OCI-LY7 (cell line): ENCODE data around the gene RASAL2. TPM values are rescaled to one million over a fixed set of nuclear protein-coding genes. Genes with fewer than 3 reads are reported as not detected.

ENCODE experiments used
- BruUV-seq: library from RNA; stranded (reverse); fragments of 400-500 nt; replicated peaks from 2 replicates; lab custom pipeline; 2021; lab: Mats Ljungman, UMichigan
- CTCF ChIA-PET: fragments of 300-600 bp; sonication (Branson Sonifier 250); formaldehyde crosslinking; loops from one replicate; lab custom pipeline; 2022; ENCODE audit warnings: antibody characterized with exemption; ENCODE audit not compliant: unreplicated experiment; lab: Charles Lee
- POLR2A ChIA-PET: fragments of 300-600 bp; sonication (Branson Sonifier 250); formaldehyde crosslinking; loops from one replicate; lab custom pipeline; 2022; ENCODE audit warnings: antibody characterized with exemption; lab: Charles Lee
- DNase-seq: peaks from one replicate; pipeline ENCODE4 v3.0.0-alpha.2; 2015; ENCODE audit warnings: low spot score
- H2AFZ ChIP-seq: fragments of 200-600 bp; sonication (generic), shearing (Covaris generic); 2 replicates; pipeline ENCODE4 v1.6.1; 2014; ENCODE audit warnings: mild to moderate bottlenecking, antibody characterized with exemption, low read length, moderate library complexity
- H3K27ac ChIP-seq: fragments of 200-600 bp; sonication (generic); 2 replicates; pipeline ENCODE4 v1.5.1; 2014; ENCODE audit warnings: mixed run types, low read depth, mild to moderate bottlenecking, moderate library complexity, low read length, inconsistent platforms; ENCODE audit not compliant: poor library complexity, severe bottlenecking
- H3K36me3 ChIP-seq: fragments of 200-600 bp; sonication (generic); 2 replicates; pipeline ENCODE4 v1.6.1; 2014; ENCODE audit warnings: mild to moderate bottlenecking, antibody characterized with exemption, low read length, moderate library complexity, mixed read lengths; ENCODE audit not compliant: insufficient read depth
- H3K4me1 ChIP-seq: fragments of 200-600 bp; sonication (generic); 2 replicates; pipeline ENCODE4 v1.5.1; 2014; ENCODE audit warnings: mild to moderate bottlenecking, low read length; ENCODE audit not compliant: insufficient read depth, poor library complexity, severe bottlenecking
- H3K4me2 ChIP-seq: fragments of 200-600 bp; sonication (generic); 2 replicates; pipeline ENCODE4 v1.6.1; 2014; ENCODE audit warnings: mild to moderate bottlenecking, low read length
- H3K4me3 ChIP-seq: fragments of 200-600 bp; sonication (generic); 2 replicates; pipeline ENCODE4 v1.5.1; 2014; ENCODE audit warnings: mild to moderate bottlenecking, low read depth, low read length; ENCODE audit not compliant: poor library complexity, severe bottlenecking
- H3K79me2 ChIP-seq: fragments of 200-600 bp; sonication (generic); 2 replicates; pipeline ENCODE4 v1.6.1; 2016; ENCODE audit warnings: low read depth, mild to moderate bottlenecking, low read length, moderate library complexity, mixed read lengths; ENCODE audit not compliant: insufficient read depth
- H3K9me2 ChIP-seq: fragments of 200-600 bp; sonication (generic); 2 replicates; pipeline ENCODE4 v1.6.1; 2016; ENCODE audit warnings: mild to moderate bottlenecking, low read length, mixed read lengths; ENCODE audit not compliant: insufficient read depth
- H3K9me3 ChIP-seq: fragments of 200-600 bp; sonication (generic); 2 replicates; pipeline ENCODE4 v1.6.1; 2014; ENCODE audit warnings: mild to moderate bottlenecking, mixed run types, low read length, mixed read lengths
- H4K20me1 ChIP-seq: fragments of 200-600 bp; sonication (generic); 2 replicates; pipeline ENCODE4 v1.6.1; 2014; ENCODE audit warnings: mild to moderate bottlenecking, antibody characterized with exemption, low read length, moderate library complexity, mixed read lengths; ENCODE audit not compliant: insufficient read depth
- EZH2phosphoT487 ChIP-seq: fragments of 200-600 bp; sonication (generic); IDR thresholded peaks from 2 replicates; pipeline ENCODE4 v1.6.1; 2018; ENCODE audit warnings: low read depth, borderline replicate concordance, mild to moderate bottlenecking, mixed run types, antibody characterized with exemption, low read length, moderate library complexity, mixed read lengths
- intact Hi-C: fragments of 100-400 bp; cut with micrococcal nuclease; formaldehyde crosslinking; loops from one replicate; pipeline ENCODE4 v1.10.0; 2022; ENCODE audit not compliant: unreplicated experiment
- total RNA-seq, 2 experiments: library from RNA; depleted of rRNA in 1 of 2; stranded (reverse); fragments of >200 nt in 1 of 2; shearing (Covaris generic) in 1 of 2; gene quantifications; 2 replicates each; pipeline ENCODE4 v1.2.3, GENCODE V29; 2014 to 2022
- TF ChIP-seq, protein P1 (sequence below): fragments of 200-600 bp; sonication (generic); conservative IDR thresholded peaks from 2 replicates; pipeline ENCODE4 v1.5.1; 2014; ENCODE audit warnings: mild to moderate bottlenecking, antibody characterized with exemption, low read length, moderate library complexity, mixed read lengths

The RASAL2 gene
- total RNA-seq, 2 experiments from 2014 or later = 0.09 to 0.27 TPM

GRCh38 chr1:178232108-178232507 lies 138.2 kb downstream of the RASAL2 start:
- H3K4me2 ChIP-seq = no peak overlapping the region
- DNase-seq = no peak
- ChIA-PET POLR2A (no interaction called here), CTCF (no interaction called here)
- BruUV-seq = no TSS peak
- H3K79me2 ChIP-seq = no peaks in the 10 kb centered on the region
- H4K20me1 ChIP-seq = no peaks in the 10 kb centered on the region
- no peak overlapping the region for H3K27ac ChIP-seq
- H3K4me3 ChIP-seq = no peak overlapping the region
- H3K9me3 ChIP-seq = no peaks in the 10 kb centered on the region
- no peaks in the 10 kb centered on the region for H3K36me3 ChIP-seq
- TF ChIP-seq, protein P1, sequence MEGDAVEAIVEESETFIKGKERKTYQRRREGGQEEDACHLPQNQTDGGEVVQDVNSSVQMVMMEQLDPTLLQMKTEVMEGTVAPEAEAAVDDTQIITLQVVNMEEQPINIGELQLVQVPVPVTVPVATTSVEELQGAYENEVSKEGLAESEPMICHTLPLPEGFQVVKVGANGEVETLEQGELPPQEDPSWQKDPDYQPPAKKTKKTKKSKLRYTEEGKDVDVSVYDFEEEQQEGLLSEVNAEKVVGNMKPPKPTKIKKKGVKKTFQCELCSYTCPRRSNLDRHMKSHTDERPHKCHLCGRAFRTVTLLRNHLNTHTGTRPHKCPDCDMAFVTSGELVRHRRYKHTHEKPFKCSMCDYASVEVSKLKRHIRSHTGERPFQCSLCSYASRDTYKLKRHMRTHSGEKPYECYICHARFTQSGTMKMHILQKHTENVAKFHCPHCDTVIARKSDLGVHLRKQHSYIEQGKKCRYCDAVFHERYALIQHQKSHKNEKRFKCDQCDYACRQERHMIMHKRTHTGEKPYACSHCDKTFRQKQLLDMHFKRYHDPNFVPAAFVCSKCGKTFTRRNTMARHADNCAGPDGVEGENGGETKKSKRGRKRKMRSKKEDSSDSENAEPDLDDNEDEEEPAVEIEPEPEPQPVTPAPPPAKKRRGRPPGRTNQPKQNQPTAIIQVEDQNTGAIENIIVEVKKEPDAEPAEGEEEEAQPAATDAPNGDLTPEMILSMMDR = no peak
- TF ChIP-seq EZH2phosphoT487 = no peak
- H3K9me2 ChIP-seq = no peaks in the 10 kb centered on the region
- H3K4me1 ChIP-seq = no peaks in the 10 kb centered on the region
- no peak overlapping the region for H2AFZ ChIP-seq
- intact Hi-C loops = no loop called here

DNA sequence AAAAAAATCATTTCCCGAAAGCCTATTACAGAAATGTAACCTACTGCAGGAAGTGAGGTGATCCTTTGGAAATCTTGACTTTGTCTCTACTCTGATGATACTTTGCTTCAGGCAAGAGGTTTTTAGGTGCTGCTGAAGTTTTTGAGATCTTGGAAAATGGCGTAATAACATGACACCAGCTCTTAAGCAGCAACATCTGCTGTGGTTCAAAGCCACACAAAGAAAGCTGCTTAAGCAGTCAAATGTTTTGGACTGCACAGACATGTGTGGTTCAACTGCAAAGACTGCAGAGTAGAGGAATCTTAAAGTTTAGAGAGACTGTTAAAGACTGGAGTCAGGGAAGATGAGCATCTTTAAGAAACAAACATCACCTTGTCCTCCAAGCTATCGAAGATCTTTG lies 139.0 kb downstream of the RASAL2 start:
- no peak overlapping the region for H2AFZ ChIP-seq
- H3K4me1 ChIP-seq = no peaks in the 10 kb centered on the region
- POLR2A ChIA-PET = no interaction called here
- no peak overlapping the region for H3K27ac ChIP-seq
- CTCF ChIA-PET = no interaction called here
- intact Hi-C loops = no loop called here
- no peaks in the 10 kb centered on the region for H3K36me3 ChIP-seq
- no peaks in the 10 kb centered on the region for H3K9me3 ChIP-seq
- BruUV-seq = no TSS peak
- no peak for DNase-seq
- no peak for TF ChIP-seq EZH2phosphoT487
- TF ChIP-seq, protein P1 = no peak
- no peaks in the 10 kb centered on the region for H3K9me2 ChIP-seq
- H3K4me3 ChIP-seq = no peak overlapping the region
- no peak overlapping the region for H3K4me2 ChIP-seq
- H4K20me1 ChIP-seq = no peaks in the 10 kb centered on the region
- no peaks in the 10 kb centered on the region for H3K79me2 ChIP-seq

GRCh38 chr1:178237121-178237520 lies 143.2 kb downstream of the RASAL2 start:
- Histone ChIP-seq H4K20me1 (no peaks in the 10 kb centered on the region), H2AFZ (no peak overlapping the region), H3K9me2 (no peaks in the 10 kb centered on the region), H3K36me3 (no peaks in the 10 kb centered on the region), H3K4me2 (no peak overlapping the region), H3K27ac (no peak overlapping the region), H3K79me2 (no peaks in the 10 kb centered on the region), H3K4me1 (no peaks in the 10 kb centered on the region), H3K9me3 (no peaks in the 10 kb centered on the region), H3K4me3 (no peak overlapping the region)
- intact Hi-C loops = no loop called here
- DNase-seq = no peak
- no TSS peak for BruUV-seq
- TF ChIP-seq, protein P1 = no peak
- no peak for TF ChIP-seq EZH2phosphoT487
- POLR2A ChIA-PET = interaction anchor here (0.6 kb wide), 1 partner anchor 1201 kb away, joined by 3 read pairs; no protein-coding TSS in a partner anchor
- CTCF ChIA-PET = no interaction called here
